ENCODE measurements around the gene SH3TC1. TPM values are rescaled to one million over a fixed set of nuclear protein-coding genes. Genes with fewer than 3 reads are reported as not detected.

The SH3TC1 gene
- polyA plus RNA-seq, 3 donors from 2014 or later = 3.4 to 18.1 (median 4.2) TPM

- Mint-ChIP-seq H3K27ac (peak overlapping the region in 2 of 6 donors; percentile 29 to 41), H3K27me3 (ENCODE audit: low read depth in 3 of 3) (no peaks in the 10 kb centered on the region), H3K4me1 (peaks cover 5 to 23% of the 10 kb centered on the region in 2 donors), H3K9me3 (no peaks in the 10 kb centered on the region), H3K36me3 (peaks cover 8 to 43% (median 43%) of the 10 kb centered on the region in 3 donors), H3K4me3 (no peak overlapping the region)
- no peak for DNase-seq
These were observed 23.7 kb downstream of the SH3TC1 start for GRCh38 chr4:8222609-8223388.

DNA sequence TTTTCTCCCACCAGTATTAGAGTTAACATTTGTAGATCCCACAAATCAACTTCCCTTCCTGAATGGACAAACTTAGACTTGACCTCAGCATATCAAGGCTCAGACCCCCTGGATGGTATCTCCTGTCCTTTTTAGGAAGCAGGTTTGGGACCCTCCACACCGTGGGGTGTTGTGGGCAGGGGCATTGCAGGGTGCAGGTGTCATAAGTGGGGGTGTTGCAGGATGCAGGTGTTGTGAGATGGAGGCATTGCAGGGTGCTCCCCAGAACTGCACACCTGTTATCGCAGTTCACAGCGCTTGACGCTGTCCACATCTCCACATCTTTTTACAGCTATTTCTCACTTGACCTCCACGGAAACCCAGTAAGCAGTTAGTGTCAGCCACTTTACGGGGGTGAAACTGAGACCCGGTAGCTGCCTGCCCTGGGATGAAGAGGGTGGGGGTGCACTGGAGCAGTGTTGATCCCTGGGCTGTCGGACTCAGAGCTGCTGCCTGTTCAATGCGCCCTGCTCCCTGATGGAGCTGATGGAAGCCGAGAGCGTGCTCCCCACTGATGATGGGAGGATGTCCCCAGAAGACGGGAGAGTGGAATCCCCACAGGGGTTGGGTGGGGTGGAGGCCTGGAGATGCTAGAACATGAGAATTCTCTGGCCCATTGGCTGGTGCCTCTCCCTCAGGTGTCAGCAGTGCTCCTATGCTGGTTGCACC is 25.3 kb downstream of the SH3TC1 start:
- Mint-ChIP-seq H3K4me3 (peak overlapping the region in 2 of 5 donors; percentile 33 to 44), H3K9me3 (no peaks in the 10 kb centered on the region), H3K36me3 (peaks cover 8 to 43% (median 43%) of the 10 kb centered on the region in 3 donors), H3K27ac (no peak overlapping the region), H3K4me1 (peaks cover 15 to 33% of the 10 kb centered on the region in 2 donors), H3K27me3 (ENCODE audit: low read depth in 3 of 3) (no peaks in the 10 kb centered on the region)
- no peak for DNase-seq

DNA sequence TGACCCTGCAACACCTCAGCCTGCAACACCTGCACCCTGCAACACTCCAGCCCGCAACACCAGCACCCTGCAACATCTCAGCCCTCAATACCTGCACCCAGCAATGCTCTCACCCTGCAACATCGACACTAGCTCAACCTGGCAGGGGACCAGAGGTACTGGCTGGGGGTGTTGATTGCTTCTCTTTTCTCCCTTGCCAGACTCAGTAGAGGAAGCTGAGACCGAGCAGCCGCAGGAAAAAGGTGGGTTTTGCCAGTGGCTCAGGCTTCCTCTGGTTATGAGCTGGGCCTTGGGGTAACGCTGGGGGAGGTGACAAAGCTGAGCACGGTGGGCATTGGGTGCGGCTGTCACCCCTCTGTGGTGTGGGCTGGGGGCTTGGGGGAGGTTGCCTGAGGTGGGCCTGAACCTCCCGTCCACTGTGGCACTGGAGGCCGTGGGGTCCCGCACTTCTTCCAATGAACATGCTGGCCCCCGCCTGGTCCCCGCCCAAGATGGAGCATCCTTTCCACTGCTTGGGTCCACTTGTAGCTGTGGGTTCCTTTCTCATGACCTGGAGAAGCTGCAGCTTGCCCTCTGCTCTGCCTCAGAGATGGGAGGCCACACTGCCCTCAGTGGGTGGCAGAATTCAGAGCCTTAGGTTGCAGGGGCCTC is 26.0 kb downstream of the SH3TC1 start:
- H3K36me3 Mint-ChIP-seq = peaks cover 2 to 38% (median 38%) of the 10 kb centered on the region in 3 donors
- no peaks in the 10 kb centered on the region for H3K9me3 Mint-ChIP-seq
- peak overlapping the region in 3 of 5 donors; percentile 9 to 44 (median 33) for H3K4me3 Mint-ChIP-seq
- DNase-seq = no peak
- H3K27ac Mint-ChIP-seq = peak overlapping the region in 1 of 6 donors; percentile 34
- H3K27me3 Mint-ChIP-seq (ENCODE audit: low read depth in 3 of 3) = no peaks in the 10 kb centered on the region
- peaks cover 16 to 35% of the 10 kb centered on the region in 2 donors for H3K4me1 Mint-ChIP-seq

DNA sequence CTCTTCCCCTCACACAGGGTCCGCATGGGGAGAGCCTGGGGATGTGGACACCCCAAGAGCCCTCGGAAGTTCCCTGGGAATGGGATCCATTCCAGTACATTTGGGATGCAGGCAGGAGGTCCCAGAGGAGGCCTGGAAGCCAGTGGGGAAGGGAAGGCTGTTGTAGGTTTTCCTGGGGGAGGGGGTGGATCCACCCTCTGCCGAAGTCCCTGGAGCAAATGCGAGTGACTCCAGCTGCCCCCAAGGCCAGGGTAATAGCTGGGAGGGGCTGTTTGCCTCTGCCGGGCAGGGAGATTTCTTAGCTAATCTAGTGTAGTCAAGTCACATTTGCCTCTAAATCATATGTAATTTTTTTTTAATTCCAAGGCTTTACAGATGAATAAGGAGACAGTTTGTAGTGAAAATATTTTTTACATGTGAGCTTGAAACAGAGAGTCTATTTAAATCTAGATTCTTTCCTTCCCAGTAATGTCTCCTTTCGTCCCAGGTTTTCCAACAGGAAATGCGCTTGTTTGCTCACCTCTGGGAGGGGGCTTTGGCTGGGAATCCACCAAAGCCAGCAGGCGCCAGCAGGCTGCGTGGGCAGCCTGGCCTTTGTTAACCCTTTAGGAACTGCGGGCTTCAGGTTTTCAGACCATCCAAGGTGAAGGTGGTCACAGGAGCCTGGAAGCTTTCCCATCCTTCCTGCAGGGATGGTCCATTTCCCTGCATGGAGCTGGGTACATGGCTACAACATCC is 26.8 kb downstream of the SH3TC1 start:
- peaks cover 19 to 43% of the 10 kb centered on the region in 2 donors for H3K4me1 Mint-ChIP-seq
- H3K9me3 Mint-ChIP-seq = no peaks in the 10 kb centered on the region
- no peak overlapping the region for H3K4me3 Mint-ChIP-seq
- H3K36me3 Mint-ChIP-seq = peaks cover 0 to 35% (median 34%) of the 10 kb centered on the region in 3 donors
- H3K27me3 Mint-ChIP-seq (ENCODE audit: low read depth in 3 of 3) = no peaks in the 10 kb centered on the region
- H3K27ac Mint-ChIP-seq = no peak overlapping the region
- DNase-seq = no peak

DNA sequence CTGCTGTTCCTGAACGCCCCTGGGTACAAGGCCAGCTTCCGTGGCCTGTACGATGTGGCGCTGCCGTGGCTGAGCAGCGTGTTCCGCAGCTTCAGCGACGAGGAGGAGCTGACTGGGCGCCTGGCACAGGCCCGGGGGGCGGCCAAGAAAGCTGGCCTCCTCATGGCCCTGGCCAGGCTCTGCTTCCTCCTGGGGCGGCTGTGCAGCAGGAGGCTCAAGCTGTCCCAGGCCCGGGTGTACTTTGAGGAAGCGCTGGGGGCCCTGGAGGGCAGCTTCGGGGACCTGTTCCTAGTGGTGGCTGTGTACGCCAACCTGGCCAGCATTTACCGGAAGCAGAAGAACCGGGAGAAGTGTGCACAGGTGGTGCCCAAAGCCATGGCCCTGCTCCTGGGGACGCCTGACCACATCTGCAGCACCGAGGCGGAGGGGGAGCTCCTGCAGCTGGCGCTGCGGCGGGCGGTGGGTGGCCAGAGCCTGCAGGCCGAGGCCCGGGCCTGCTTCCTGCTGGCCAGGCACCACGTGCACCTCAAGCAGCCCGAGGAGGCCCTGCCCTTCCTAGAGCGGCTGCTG is 28.2 kb downstream of the SH3TC1 start:
- Mint-ChIP-seq H3K9me3 (no peaks in the 10 kb centered on the region), H3K27me3 (ENCODE audit: low read depth in 3 of 3) (no peaks in the 10 kb centered on the region), H3K27ac (no peak overlapping the region), H3K36me3 (peaks cover 0 to 28% (median 24%) of the 10 kb centered on the region in 3 donors), H3K4me1 (peaks cover 22 to 40% of the 10 kb centered on the region in 2 donors), H3K4me3 (no peak overlapping the region)
- no peak for DNase-seq

GRCh38 chr4:8227771-8228318 is 28.8 kb downstream of the SH3TC1 start:
- H3K27me3 Mint-ChIP-seq (ENCODE audit: low read depth in 3 of 3) = no peaks in the 10 kb centered on the region
- no peak overlapping the region for H3K4me3 Mint-ChIP-seq
- peaks cover 22 to 40% of the 10 kb centered on the region in 2 donors for H3K4me1 Mint-ChIP-seq
- H3K9me3 Mint-ChIP-seq = no peaks in the 10 kb centered on the region
- no peak overlapping the region for H3K27ac Mint-ChIP-seq
- no peak for DNase-seq
- peaks cover 0 to 24% (median 21%) of the 10 kb centered on the region in 3 donors for H3K36me3 Mint-ChIP-seq

DNA sequence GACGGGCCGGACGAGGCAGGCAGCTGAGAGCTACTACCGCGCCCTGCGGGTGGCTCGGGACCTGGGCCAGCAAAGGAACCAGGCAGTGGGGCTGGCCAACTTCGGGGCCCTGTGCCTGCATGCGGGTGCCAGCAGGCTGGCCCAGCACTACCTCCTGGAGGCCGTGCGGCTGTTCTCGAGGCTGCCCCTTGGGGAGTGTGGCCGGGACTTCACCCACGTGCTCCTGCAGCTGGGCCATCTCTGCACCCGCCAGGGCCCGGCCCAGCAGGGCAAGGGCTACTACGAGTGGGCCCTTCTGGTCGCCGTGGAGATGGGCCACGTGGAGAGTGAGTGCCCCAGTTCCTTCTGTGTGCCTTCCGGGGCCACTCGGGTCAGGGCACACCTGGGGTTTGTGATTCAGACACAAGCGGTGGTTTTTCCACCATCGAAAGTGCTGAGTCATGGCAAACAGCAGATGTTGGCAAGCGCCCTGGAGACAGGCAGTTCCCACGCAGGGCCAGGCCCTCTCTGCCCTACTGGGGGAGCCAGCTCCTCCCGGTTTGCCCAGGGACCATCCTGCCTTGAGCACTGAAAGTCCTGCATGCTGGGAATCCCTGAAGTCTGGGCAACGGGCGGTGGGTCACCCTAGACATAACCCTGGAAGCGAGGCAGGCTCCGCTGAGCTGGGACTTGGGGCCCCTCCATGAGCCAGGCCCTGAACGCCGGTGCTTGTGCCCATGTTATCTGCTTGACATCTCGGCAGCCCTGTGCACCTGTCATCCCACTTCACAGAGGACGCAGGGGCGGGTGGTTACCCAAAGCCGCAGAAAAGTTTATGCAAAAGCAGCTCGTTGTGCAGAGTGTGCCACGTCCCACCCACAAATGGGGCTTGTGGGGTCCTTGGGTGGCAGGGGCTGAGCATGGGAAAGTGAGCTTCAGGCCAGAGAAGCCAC is 29.5 kb downstream of the SH3TC1 start:
- H3K9me3 Mint-ChIP-seq = no peaks in the 10 kb centered on the region
- peak overlapping the region in 4 of 5 donors; percentile 12 to 67 (median 42) for H3K4me3 Mint-ChIP-seq
- H3K27ac Mint-ChIP-seq = peak overlapping the region in 5 of 6 donors; percentile 10 to 73 (median 59)
- DNase-seq = peak; percentile 30 to 61 (median 52)
- peaks cover 0 to 19% (median 19%) of the 10 kb centered on the region in 3 donors for H3K36me3 Mint-ChIP-seq
- peaks cover 22 to 40% of the 10 kb centered on the region in 2 donors for H3K4me1 Mint-ChIP-seq
- H3K27me3 Mint-ChIP-seq (ENCODE audit: low read depth in 3 of 3) = no peaks in the 10 kb centered on the region

DNA sequence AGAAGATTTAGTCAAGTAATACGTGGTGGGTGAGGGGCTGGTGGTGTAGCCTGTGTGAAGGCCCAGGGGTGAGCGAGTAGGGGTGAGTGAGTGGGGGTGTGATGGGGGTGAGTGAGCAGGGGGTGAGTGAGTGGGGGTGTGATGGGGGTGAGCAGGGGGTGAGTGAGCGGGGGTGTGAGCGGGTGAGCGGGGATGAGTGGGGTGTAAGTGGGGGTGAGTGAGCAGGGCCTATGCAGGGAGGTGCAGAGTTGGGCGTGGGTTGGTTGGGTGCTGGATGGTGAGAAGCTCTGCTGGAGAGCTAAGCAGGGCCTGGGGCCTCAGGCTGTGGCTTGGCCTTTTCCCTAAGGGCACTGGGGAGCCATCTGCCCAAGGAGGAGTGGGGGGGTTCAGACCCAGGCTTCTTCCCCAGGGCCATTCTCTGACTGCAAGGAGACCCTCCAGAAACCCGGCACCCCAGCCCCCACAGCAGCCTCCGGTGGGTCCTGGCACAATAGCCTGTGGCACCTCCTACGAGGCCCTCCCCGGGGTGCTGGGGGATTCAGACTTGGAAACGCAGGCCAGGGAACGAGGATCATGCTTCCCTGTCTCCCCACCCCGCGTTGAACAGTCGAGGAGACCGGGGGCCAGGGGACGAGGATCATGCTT is 30.4 kb downstream of the SH3TC1 start:
- Mint-ChIP-seq H3K4me3 (peak overlapping the region in 3 of 5 donors; percentile 27 to 67 (median 58)), H3K27ac (peak overlapping the region in 3 of 6 donors; percentile 45 to 73 (median 63))

GRCh38 chr4:8230033-8230432 is 30.9 kb downstream of the SH3TC1 start:
- peaks cover 0 to 9% (median 8%) of the 10 kb centered on the region in 3 donors for H3K36me3 Mint-ChIP-seq
- H3K27ac Mint-ChIP-seq = no peak overlapping the region
- H3K9me3 Mint-ChIP-seq = no peaks in the 10 kb centered on the region
- peaks cover 18 to 27% of the 10 kb centered on the region in 2 donors for H3K4me1 Mint-ChIP-seq
- no peak for DNase-seq
- peak overlapping the region in 1 of 5 donors; percentile 10 for H3K4me3 Mint-ChIP-seq
- H3K27me3 Mint-ChIP-seq (ENCODE audit: low read depth in 3 of 3) = no peaks in the 10 kb centered on the region

More for the DNA sequence above, 30.4 kb downstream of the SH3TC1 start:
- Mint-ChIP-seq H3K36me3 (peaks cover 0 to 11% (median 11%) of the 10 kb centered on the region in 3 donors), H3K27me3 (ENCODE audit: low read depth in 3 of 3) (no peaks in the 10 kb centered on the region), H3K4me1 (peaks cover 21 to 32% of the 10 kb centered on the region in 2 donors), H3K9me3 (no peaks in the 10 kb centered on the region)
- no peak for DNase-seq

DNA sequence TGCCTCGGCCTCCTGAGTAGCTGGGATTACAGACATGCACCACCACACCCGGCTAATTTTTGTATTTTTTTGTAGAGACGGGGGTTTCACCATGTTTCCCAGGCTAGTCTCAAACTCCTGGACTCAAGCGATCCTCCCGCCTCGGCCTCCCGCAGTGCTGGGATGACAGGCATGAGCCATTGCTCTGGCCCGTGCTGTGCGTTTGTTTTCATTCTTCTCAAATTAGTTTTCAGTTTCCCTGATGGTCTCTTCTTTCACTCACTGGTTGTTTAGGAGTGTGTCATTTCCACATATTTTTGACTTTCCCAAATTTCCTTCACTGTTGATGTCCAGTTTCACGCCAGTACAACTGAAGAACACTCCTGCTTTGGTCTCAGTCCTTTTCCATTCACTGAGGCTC is 31.8 kb downstream of the SH3TC1 start:
- H3K36me3 Mint-ChIP-seq = peaks cover 0 to 9% (median 7%) of the 10 kb centered on the region in 3 donors
- no peak overlapping the region for H3K4me3 Mint-ChIP-seq
- no peak overlapping the region for H3K27ac Mint-ChIP-seq
- H3K4me1 Mint-ChIP-seq = peaks cover 17 to 23% of the 10 kb centered on the region in 2 donors
- no peaks in the 10 kb centered on the region for H3K27me3 Mint-ChIP-seq (ENCODE audit: low read depth in 3 of 3)
- DNase-seq = no peak
- H3K9me3 Mint-ChIP-seq = no peaks in the 10 kb centered on the region

- Mint-ChIP-seq H3K9me3 (no peaks in the 10 kb centered on the region), H3K36me3 (peaks cover 0 to 5% (median 4%) of the 10 kb centered on the region in 3 donors), H3K27me3 (ENCODE audit: low read depth in 3 of 3) (no peaks in the 10 kb centered on the region), H3K4me1 (peaks cover 17 to 23% of the 10 kb centered on the region in 2 donors), H3K4me3 (peak overlapping the region in 1 of 5 donors; percentile 60), H3K27ac (no peak overlapping the region)
- no peak for DNase-seq
These were observed 32.5 kb downstream of the SH3TC1 start for GRCh38 chr4:8231551-8232049.
